Activated T-helper 17 cell treated with anti-CD3 and anti-CD28 coated beads, Interleukin-2, amount 50 U/mL, for 72 hours (primary cell): ENCODE data around the gene PITPNM3. TPM values are rescaled to one million over a fixed set of nuclear protein-coding genes. Genes with fewer than 3 reads are reported as not detected.
A peak's percentile ranks its signal among the peaks of the same experiment; 100 is the strongest.

Experiments
- ATAC-seq: fragments of 150-1000 bp; cut with Tn5 transposase; replicated peaks from 2 replicates; pipeline ENCODE4 v1.10.0; 2021; ENCODE audit warnings: mild to moderate bottlenecking, moderate library complexity
- H3K27ac Mint-ChIP-seq: one replicate; pipeline ENCODE4 v1.8.0; 2022; ENCODE audit warnings: mixed read lengths
- H3K27me3 Mint-ChIP-seq: one replicate; pipeline ENCODE4 v1.8.0; 2022; ENCODE audit warnings: mixed read lengths
- H3K36me3 Mint-ChIP-seq: one replicate; pipeline ENCODE4 v1.8.0; 2022; ENCODE audit warnings: low read depth, mild to moderate bottlenecking, mixed read lengths
- H3K4me1 Mint-ChIP-seq: one replicate; pipeline ENCODE4 v1.8.0; 2022; ENCODE audit warnings: mixed read lengths
- H3K4me3 Mint-ChIP-seq: one replicate; pipeline ENCODE4 v1.8.0; 2022; ENCODE audit warnings: mild to moderate bottlenecking, mixed read lengths
- H3K9me3 Mint-ChIP-seq: one replicate; pipeline ENCODE4 v1.8.0; 2022; ENCODE audit warnings: mixed read lengths
- total RNA-seq, 2 donors: library from RNA; stranded (reverse); gene quantifications; one replicate each; pipeline ENCODE4 v1.2.3, GENCODE V29; 2022

The PITPNM3 gene
- total RNA-seq, 2 donors from 2014 or later: 0.73 to 1.4 TPM

DNA sequence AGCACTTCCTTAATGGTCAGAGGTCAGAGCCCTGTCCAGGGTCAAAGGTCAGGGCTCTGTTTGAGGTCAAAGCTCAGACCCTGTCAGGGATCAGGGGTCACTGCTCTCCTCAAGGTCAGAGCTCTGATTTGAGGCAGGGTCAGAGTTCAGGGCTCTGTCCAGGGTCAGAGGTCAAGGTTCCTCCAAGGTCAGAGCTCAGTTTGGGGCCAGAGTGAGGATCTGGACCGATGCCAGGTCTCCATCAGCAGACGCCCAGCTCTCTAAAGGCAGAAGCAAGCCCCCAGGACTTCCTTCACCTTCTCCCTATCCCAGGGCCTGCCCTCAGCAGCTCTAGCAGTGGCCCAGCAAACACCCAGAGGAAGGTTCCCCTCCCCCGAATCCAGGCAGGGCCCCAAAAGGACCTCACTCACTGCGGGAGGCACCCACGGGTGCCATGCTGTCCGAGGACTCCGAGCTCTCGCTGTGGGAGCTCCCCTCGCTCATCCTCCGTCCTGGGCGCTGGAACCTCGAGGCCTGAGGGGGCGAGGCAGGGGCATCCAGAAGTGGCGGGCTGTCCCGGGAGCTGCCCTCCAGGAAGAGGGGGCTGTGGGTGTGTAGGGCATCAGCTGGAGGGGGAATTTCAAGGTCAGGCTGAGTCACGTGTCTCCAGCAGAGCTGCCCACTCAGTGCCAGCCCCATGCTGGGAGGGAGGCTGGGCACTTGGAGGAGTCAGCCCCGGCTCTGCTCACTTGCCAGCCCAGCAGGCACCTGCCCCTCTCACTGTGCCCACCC lies 85.4 kb downstream of the PITPNM3 start:
- H3K27me3 Mint-ChIP-seq: peaks cover 10% of the 10 kb centered on the region
- H3K4me3 Mint-ChIP-seq: no peak overlapping the region
- H3K27ac Mint-ChIP-seq: no peak overlapping the region
- no peak for ATAC-seq
- no peaks in the 10 kb centered on the region for H3K9me3 Mint-ChIP-seq
- no peaks in the 10 kb centered on the region for H3K36me3 Mint-ChIP-seq
- peaks cover 5% of the 10 kb centered on the region for H3K4me1 Mint-ChIP-seq

- Mint-ChIP-seq H3K27me3 (peaks cover 14% of the 10 kb centered on the region), H3K4me3 (no peak overlapping the region), H3K36me3 (no peaks in the 10 kb centered on the region), H3K9me3 (no peaks in the 10 kb centered on the region), H3K4me1 (peaks cover 5% of the 10 kb centered on the region), H3K27ac (no peak overlapping the region)
- ATAC-seq: no peak
Measured at GRCh38 chr17:6470146-6470718, 86.1 kb downstream of the PITPNM3 start.

DNA sequence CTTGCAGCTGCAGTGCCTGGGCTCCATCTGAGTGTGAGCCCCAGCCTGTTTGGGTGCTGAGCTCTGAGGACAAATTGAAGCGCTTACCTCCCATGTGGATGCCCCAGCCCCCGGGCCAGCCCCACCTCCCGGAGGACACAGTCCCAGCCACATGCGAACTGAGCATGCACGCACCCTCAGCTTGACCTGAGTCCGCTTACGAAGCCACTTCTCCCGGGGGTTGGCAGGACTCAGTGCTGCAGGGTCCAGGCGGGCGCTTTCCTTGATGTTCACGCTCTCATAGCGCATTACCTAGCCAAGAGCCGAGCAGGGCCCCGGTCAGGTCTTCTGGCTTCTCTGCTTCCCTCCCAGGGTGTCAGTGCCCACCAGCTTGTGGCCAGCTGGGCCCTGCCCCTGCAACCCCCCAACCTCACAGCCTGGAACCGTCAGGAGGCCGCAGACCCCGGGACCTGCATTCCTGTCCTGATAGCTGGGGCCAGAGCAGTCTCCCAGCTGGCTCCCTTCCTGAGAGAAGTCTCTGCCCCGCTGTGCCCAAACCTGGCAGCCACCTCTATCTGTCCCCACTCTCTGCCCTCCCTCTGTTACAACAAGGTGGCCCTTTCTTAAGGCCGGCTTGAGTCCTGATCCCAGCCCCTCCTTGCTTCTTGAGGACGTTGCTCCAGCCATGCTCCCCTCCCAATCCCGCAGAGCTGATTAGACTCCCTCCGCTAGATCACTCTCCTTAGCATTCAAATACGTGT lies 88.1 kb downstream of the PITPNM3 start:
- Mint-ChIP-seq H3K36me3 (no peaks in the 10 kb centered on the region), H3K4me1 (peaks cover 4% of the 10 kb centered on the region), H3K9me3 (no peaks in the 10 kb centered on the region), H3K27ac (no peak overlapping the region), H3K4me3 (no peak overlapping the region), H3K27me3 (peaks cover 14% of the 10 kb centered on the region)
- ATAC-seq: no peak

DNA sequence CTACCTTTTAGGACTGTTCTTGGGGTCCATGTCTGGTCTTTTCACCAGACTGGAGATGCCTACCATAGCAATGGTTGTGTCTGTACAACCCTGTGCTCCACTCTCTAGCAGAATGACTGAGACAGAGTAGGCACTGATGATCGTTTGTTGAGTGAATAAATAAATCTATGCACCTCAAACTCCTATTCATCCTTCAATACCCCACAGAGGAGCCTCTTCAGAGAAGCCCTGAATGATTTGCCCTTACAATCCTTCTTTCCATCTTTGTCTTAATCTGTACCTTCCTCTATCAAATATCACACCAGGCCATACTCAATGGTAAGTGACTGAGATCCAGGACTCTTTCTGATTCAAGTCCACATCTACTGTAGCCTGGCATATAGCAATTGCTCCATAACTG lies 88.8 kb downstream of the PITPNM3 start:
- H3K9me3 Mint-ChIP-seq: no peaks in the 10 kb centered on the region

GRCh38 chr17:6465206-6466003 lies 91.0 kb downstream of the PITPNM3 start:
- ATAC-seq: no peak
- no peak overlapping the region for H3K4me3 Mint-ChIP-seq
- H3K27me3 Mint-ChIP-seq: peaks cover 14% of the 10 kb centered on the region
- H3K4me1 Mint-ChIP-seq: peaks cover 8% of the 10 kb centered on the region
- no peaks in the 10 kb centered on the region for H3K9me3 Mint-ChIP-seq
- H3K27ac Mint-ChIP-seq: no peak overlapping the region
- H3K36me3 Mint-ChIP-seq: no peaks in the 10 kb centered on the region

More for the DNA sequence above, 88.8 kb downstream of the PITPNM3 start:
- no peaks in the 10 kb centered on the region for H3K4me1 Mint-ChIP-seq
- no peaks in the 10 kb centered on the region for H3K36me3 Mint-ChIP-seq
- H3K27ac Mint-ChIP-seq: no peak overlapping the region
- peaks cover 13% of the 10 kb centered on the region for H3K27me3 Mint-ChIP-seq
- ATAC-seq: no peak
- H3K4me3 Mint-ChIP-seq: no peak overlapping the region

- Mint-ChIP-seq H3K4me1 (peaks cover 8% of the 10 kb centered on the region), H3K27ac (no peak overlapping the region), H3K27me3 (peaks cover 14% of the 10 kb centered on the region), H3K36me3 (no peaks in the 10 kb centered on the region), H3K4me3 (no peak overlapping the region), H3K9me3 (no peaks in the 10 kb centered on the region)
- no peak for ATAC-seq
Measured at GRCh38 chr17:6464446-6465041, 91.8 kb downstream of the PITPNM3 start.

DNA sequence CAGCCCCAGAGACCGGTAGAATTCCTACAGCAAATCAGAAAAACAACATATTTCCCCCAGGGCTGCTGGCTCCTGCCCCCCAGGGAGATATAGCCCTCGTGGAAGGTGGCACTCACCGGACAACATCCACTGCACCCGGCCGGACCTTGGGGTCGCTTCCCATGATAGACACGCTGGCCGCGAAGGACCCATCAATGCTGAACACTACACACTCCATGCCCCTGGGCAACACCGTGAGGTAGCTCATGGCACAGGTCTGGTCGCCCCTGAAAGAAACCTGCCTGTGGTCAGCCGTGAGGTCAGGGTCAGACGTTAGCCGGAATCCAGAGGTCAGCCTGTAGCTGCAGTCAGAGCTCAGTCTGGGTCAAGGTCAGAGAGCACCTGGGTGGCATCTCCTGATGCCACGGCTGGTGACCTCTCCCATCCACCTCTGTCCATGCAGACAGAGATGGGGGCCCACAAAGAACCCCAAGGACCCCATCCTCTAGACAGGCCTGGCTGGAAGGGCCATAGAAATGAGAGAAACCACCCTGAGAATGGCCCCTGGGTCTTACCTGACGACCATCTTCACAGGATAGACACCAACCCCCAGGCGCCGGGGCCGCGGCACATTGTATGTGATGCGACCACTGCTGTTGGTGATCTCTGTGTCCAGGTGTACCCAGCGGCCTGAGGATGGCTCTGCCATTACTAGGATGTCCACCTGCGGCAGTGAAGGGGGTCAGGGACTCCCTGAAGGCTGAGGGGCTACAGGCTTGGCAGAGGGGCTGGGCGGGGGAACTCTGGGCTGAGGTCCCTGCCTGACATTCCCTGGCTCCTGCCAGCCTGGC lies 92.5 kb downstream of the PITPNM3 start:
- H3K27ac Mint-ChIP-seq: no peak overlapping the region
- peaks cover 8% of the 10 kb centered on the region for H3K4me1 Mint-ChIP-seq
- no peaks in the 10 kb centered on the region for H3K9me3 Mint-ChIP-seq
- no peak for ATAC-seq
- no peak overlapping the region for H3K4me3 Mint-ChIP-seq
- peaks cover 14% of the 10 kb centered on the region for H3K27me3 Mint-ChIP-seq
- H3K36me3 Mint-ChIP-seq: no peaks in the 10 kb centered on the region

- Mint-ChIP-seq H3K27me3 (peaks cover 14% of the 10 kb centered on the region), H3K4me1 (peaks cover 8% of the 10 kb centered on the region), H3K9me3 (no peaks in the 10 kb centered on the region), H3K36me3 (no peaks in the 10 kb centered on the region), H3K27ac (peak overlapping the region; percentile 23), H3K4me3 (no peak overlapping the region)
- ATAC-seq: no peak
Measured at GRCh38 chr17:6462692-6463091, 93.7 kb downstream of the PITPNM3 start.

DNA sequence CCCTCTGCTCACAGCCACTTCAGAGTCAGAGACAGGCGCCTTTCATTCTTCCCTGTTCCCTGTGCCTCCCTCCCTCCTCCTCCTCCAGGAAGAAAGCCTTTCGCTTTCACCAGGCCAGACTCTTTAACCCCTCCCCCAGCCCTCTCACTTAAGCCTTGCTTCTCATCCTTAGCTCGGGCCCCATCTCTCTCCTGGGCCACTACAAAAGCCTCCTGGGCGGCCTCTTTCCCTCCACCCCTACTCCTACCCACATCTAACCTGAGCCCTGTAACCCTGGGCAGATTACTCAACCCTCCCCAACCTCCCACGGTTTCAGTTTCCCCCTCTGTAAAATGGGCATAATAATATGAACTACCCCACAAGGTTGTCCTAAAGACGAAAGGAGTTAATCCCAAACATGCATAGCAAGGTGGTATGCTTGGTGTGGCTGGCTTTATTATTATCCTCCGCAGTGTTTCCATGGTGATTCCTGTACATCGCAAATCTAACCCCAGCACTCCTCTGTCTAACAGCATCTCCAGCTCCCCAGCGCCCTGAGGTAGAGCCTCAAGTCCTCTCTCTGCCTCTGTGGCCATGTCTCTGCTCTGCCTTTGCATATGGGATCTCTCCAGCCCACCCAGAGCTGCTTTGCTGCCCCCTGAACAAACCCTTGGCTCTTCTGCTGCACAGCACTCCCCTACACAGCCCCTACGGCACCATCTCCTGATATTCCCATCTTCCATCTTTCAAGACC lies 94.4 kb downstream of the PITPNM3 start:
- Mint-ChIP-seq H3K27ac (peak overlapping the region; percentile 23), H3K9me3 (no peaks in the 10 kb centered on the region), H3K4me3 (no peak overlapping the region)

GRCh38 chr17:6461246-6461645 lies 95.1 kb downstream of the PITPNM3 start:
- Mint-ChIP-seq H3K9me3 (no peaks in the 10 kb centered on the region), H3K27ac (peak overlapping the region; percentile 23), H3K27me3 (peaks cover 11% of the 10 kb centered on the region), H3K4me1 (peaks cover 18% of the 10 kb centered on the region), H3K4me3 (no peak overlapping the region), H3K36me3 (no peaks in the 10 kb centered on the region)
- no peak for ATAC-seq

More for the DNA sequence above, 94.4 kb downstream of the PITPNM3 start:
- ATAC-seq: peak; percentile 90
- Mint-ChIP-seq H3K36me3 (no peaks in the 10 kb centered on the region), H3K4me1 (peaks cover 11% of the 10 kb centered on the region), H3K27me3 (peaks cover 14% of the 10 kb centered on the region)

DNA sequence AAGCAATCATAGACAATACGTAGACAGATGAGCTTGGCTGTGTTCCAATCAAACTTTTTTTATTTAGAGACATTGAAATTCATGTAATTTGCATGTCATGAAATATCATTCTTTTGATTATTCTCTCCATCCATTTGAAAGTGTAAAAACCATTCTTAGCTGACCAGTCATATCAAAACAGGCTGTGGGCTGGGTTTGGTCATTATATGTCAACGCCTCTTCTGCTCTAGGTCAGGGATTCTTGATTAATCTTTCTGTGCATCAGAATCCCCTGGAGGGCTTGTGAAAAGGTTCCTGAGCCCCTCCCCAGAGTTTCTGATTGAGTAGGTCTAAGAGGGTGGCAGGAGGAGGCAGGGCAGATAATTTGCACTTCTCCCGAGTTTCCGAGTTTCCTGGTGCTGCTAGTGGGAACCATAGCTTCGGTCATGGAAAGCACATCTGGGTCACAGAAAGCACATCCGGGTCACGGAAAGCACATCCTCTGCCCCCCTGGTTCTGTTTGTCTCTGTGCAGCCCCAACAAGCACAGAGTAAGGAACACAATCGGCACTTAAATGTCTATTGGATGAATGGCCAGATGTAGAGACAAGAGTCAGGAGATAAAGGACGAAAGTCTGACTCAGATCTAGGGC lies 95.7 kb downstream of the PITPNM3 start:
- Mint-ChIP-seq H3K4me1 (peaks cover 18% of the 10 kb centered on the region), H3K9me3 (no peaks in the 10 kb centered on the region), H3K4me3 (no peak overlapping the region), H3K36me3 (no peaks in the 10 kb centered on the region), H3K27ac (no peak overlapping the region), H3K27me3 (peaks cover 5% of the 10 kb centered on the region)
- no peak for ATAC-seq

- ATAC-seq: no peak
- H3K9me3 Mint-ChIP-seq: no peaks in the 10 kb centered on the region
- H3K27me3 Mint-ChIP-seq: peaks cover 4% of the 10 kb centered on the region
- peaks cover 18% of the 10 kb centered on the region for H3K4me1 Mint-ChIP-seq
- no peak overlapping the region for H3K4me3 Mint-ChIP-seq
- no peaks in the 10 kb centered on the region for H3K36me3 Mint-ChIP-seq
- H3K27ac Mint-ChIP-seq: no peak overlapping the region
Measured at GRCh38 chr17:6458460-6458950, 97.8 kb downstream of the PITPNM3 start.
